Stimulated activated CD4-positive, alpha-beta T cell treated with anti-CD3 and anti-CD28 coated beads, Interleukin-12 subunit alpha, Interleukin-12 subunit beta, amount 100 ng/mL, for 24 hours (primary cell): ENCODE data around the gene MARCHF6.
"Not testable (repeated sequence)": the region's sequence is repeated elsewhere in the genome, so short reads cannot be mapped to it uniquely, and the experiment has no call there.

Experiments
- DNase-seq, 2 experiments: peaks; one replicate each; pipeline ENCODE4 v3.0.0-alpha.2; 2020; ENCODE audit warnings: low read depth in 2 of 2

Gene MARCHF6

GRCh38 chr5:10353241-10354047, at the start of gene MARCHF6:
Gene MARCHF6 (plus strand): TSS chr5:10353695. CDS start chr5:10353899, 204 bp downstream.
- peak; percentile 91 to 94 for DNase-seq

DNA sequence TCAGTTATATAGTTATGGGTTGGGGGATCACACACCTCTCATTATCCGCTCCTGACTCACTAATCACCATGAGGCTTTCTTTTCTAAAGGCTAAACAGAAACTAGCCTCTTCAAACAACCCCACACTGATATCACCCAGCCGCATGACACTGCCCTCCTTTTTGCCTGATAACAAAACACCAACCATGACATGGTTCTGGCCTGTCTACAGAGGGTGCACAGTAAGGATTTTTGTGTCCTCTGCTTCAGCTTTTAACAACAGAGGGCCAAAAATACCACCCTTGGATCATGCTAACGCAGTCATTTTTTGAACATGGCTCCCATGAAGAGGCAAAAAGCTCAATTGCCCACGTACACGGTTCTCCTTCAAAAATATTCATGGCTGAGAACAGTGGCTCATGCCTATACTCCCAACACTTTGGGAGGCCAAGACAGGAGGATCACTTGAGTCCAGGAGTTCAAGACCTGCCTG, 49.8 kb upstream of the MARCHF6 start:
- DNase-seq: no peak

DNA sequence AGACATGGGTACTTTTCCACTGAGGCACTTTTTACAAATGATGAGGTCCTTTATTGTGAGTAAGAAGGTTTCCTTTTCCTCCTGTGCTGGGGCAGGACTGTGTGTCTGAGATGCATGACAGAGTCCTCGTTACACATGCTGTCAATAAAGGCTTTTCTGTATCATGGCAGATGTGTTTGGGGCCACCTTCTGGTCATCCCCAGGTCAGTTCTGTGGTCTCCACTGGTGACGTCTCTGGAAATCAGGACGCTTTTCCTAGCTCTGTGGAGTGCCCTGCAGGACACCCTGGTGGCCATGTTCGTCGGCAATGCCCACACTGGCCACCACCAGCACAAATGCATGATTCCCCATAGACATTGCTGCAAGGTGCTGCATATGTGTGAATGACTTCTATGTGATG, 48.6 kb upstream of the MARCHF6 start:
- no peak for DNase-seq

- DNase-seq: no peak
Measured at GRCh38 chr5:10306114-10306513, 47.4 kb upstream of the MARCHF6 start.

- DNase-seq: no peak
Measured at GRCh38 chr5:10306806-10307205, 46.7 kb upstream of the MARCHF6 start.

DNA sequence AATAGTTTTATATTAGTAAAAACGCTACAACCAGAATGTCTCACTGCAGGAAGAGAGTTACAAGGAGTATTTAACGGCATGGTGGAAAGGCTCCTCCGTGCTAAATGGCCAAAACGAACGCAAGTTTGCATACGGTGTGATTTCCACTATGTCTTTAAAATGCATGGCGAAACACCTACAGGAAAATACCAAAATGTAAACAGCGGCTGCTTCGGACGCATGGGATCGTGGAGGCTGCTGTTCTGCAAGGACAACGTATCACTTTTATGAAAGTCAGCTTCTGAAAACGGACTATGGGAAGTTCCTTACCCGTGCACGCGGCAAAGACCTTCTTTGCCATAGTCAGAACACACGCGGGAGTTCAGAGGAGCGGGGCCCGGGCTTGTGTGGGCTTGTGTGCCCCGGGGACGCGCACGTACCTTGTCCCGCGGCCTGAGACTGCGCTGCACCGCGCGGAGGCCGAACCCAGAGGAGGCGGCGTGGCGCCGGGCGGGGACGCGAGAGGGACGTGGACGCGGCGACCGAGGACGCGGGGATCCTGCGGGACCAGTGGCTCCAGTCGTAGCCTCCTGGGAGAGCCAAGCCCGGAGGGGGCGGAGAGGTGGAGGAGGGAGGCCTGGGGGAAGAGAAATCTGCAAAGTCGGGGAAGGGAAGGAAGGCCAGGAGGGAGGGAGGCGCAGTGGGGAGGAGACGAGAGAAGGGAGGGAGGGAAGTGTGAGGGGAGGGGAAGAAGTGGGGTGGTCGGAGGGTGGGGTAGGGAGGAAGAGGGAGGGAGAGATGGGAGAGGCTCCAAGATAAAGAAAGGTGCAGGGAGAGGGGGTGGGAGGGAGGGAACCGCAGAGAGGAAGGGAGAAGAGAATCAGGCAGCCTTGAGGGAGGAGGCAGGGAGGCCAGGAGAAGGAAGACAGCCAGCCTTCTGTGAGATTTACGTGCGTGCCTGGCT, 46.0 kb upstream of the MARCHF6 start, which contains the start of gene CMBL:
TSS of gene CMBL (minus strand) at position 697 of the 943 bp plus-strand sequence. CDS start 17,140 bp downstream, outside the sequence.
- DNase-seq: peak in 1 of 2 experiments; percentile 15

DNA sequence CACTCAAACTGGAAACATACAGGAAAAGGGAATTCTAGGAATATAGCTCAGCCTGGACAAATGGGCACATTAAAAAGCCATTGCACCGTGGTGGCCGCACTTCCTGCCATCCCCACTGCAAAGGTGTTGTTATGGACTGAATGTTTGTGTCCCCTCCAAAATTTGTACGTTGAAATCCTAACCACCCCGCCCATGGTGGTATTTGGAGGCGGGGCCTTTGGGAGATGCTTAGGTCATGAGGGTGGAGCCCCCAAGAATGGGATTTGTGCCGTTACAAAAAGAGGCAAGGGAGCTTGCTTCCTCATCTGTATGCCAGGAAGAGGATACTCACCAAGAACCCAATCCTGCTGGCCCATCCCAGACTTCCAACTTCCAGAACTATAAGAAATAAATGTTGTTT, 44.7 kb upstream of the MARCHF6 start:
- no peak for DNase-seq

GRCh38 chr5:10310066-10310779, 43.3 kb upstream of the MARCHF6 start:
- no peak for DNase-seq

DNA sequence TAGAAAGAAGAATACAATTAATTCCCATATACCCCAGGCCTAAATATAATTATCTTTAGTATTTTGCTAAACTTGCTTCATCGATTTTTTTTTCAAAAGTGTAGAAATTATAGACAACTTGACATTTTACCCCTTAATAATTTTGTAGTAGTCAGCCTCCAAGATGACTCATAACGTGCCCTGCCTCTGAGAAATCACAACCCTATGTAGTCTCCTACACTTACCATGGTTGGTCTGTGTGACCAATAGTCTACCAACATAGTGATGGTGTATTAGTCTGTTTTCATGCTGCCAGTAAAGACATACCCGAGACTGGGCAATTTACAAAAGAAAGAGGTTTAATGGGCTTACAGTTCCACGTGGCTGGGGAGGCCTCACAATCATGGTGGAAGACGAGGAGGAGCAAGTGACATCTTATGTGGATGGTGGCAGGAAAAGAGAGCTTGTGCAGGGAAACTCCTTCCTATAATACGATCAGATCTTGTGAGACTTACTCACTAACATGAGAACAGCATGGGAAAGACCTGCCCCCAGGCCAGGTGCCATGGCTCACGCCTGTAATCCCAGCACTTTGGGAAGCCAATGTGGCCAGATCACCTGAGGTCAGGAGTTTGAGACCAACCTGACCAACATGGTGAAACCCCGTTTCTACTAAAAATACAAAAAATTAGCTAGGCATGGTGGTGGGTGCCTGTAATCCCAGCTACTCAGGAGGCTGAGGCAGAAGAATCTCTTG, 42.5 kb upstream of the MARCHF6 start:
- not testable (repeated sequence) for DNase-seq

DNA sequence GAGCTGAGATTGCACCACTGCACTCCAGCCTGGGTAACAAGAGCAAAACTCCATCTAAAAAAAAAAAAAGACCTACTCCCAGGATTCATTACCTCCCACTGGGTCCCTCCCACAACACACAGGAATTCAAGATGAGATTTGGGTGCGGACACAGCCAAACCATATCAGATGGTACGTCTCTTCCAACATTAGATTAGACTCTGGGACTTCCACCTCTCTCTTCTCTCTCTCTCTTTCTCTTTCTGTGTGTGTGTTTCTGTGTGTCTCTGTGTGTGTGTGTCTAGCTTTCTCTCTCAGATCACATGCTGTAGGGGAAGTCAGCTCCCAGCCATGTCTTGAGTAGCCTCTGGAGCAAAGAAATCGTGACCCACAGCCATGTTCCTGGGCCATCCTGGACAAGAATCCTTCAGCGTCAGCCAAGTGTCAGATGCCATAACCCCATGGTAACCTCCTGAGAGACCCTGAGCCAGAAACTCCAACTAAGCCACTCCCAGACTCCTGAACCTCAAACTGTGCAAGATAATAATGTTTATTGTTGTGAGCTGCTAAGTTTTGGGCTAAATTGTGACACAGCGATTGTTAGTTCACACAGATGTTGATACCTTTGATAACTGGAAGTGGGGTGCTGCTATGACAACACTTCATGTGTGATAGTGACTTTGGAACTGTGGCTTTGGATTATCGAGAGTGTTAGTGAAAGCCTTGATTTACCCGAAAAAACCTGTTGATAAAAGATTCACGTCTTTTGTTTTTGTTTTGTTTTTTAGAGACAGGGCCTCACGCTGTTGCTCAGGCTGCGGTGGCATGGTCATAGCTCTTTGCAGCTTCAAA, 41.7 kb upstream of the MARCHF6 start:
- DNase-seq: no peak

DNA sequence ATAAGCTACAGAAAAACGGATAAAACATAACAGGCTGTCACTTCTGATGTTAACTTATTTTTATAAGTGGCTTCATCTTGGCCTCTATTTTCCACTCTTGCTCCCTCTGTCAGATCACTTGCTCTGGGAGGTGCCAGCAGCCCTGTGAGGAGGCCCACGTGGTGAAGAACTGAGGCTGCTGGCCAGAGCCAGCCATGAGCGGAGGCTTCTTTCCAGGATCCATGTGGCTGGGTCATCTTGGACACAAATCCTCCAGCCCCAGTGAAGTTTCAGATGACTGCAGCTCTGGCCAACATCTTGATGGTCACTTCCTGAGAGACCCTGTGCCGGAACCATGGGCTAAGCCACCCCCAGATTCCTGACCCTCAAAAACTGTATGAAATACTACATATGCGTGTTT, 38.3 kb upstream of the MARCHF6 start:
- no peak for DNase-seq

DNA sequence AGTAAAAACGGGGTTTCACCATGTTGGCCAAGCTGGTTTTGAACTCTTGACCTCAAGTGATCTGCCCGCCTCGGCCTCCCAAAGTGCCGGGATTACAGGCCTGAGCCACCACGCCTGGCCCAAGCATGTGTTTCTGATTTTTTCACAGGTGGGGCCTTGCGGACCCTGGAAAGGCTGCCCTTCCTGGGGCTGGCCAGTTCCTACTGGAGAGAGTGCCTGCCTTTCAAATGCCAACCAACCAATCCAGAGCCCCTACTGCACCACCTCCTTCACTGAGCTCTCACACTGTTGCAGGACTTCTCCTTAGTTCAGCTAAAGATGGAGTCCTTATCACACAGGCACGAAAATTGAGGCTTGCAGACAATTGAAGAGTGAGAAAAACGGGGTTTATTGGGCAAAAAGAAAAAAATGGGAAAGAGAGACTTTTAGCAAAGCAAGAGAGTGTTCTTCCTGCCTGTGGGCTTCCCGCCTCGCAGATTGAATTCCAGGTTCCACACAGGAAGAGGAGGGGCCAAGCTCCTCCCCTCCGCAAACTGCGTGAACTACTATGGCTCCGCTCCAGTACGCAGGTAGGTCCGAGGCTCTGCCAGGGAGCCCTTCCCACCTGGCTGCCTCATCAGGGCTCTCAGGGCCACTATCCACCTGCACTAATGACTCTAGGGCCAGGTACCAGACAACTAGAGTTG, 37.5 kb upstream of the MARCHF6 start:
- no peak for DNase-seq

GRCh38 chr5:10317825-10318682, 35.4 kb upstream of the MARCHF6 start:
- no peak for DNase-seq

DNA sequence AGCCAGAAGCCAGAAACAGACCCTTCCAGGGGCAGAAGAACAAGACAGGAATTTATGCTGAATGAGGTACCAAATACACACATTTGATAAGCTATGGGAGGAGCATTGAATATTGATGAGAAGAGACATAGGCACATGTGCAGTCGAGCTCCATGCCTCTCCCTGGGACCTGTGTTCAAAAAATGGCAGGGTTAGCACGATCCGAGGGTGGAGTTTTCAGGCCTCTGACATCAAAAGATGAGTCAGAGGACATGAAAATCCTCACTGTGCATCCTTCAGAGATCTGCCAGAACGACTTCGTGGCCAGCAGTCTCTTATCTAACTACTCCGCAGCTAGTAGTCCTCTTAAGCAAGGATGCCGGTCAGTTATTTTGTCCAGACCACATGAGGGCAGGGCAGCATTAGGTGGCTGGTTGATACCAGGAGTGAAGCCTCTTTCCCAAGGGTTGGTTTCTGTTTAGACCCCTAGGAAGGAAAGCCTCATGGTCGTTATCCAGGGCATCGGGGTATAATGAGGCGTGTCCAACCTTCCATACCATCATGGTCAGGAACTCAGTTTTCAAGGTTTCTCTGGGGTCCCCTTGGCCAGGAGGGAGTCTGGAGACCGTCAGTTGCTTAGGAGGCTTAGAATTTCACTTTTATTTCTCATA, 34.2 kb upstream of the MARCHF6 start:
- DNase-seq: no peak

GRCh38 chr5:10320793-10321192, 32.7 kb upstream of the MARCHF6 start:
- no peak for DNase-seq

- DNase-seq: no peak
Measured at GRCh38 chr5:10321882-10322281, 31.6 kb upstream of the MARCHF6 start.

- DNase-seq: no peak
Measured at GRCh38 chr5:10323588-10324488, 29.7 kb upstream of the MARCHF6 start.
